IMR-90 (cell line): ENCODE results near the gene NPTN.

ENCODE experiments used
- BHLHE40 ChIP-seq: fragments of 150-350 bp; IDR thresholded peaks from 2 replicates; pipeline ENCODE4 v1.6.1; 2016; ENCODE audit warnings: mild to moderate bottlenecking, low read depth, low read length
- CEBPB ChIP-seq: IDR thresholded peaks from 2 replicates; pipeline ENCODE4 v1.6.1; 2012; ENCODE audit warnings: low read depth, low read length, improper control_type of control experiment
- CHD1 ChIP-seq: IDR thresholded peaks from 2 replicates; pipeline ENCODE4 v1.6.1; 2012; ENCODE audit warnings: low read depth, low read length, improper control_type of control experiment
- MAFK ChIP-seq: IDR thresholded peaks from 2 replicates; pipeline ENCODE4 v1.6.1; 2012; ENCODE audit warnings: low read depth, low read length, improper control_type of control experiment
- NFE2L2 ChIP-seq: fragments of 150-350 bp; IDR thresholded peaks from 2 replicates; pipeline ENCODE4 v1.6.1; 2016; ENCODE audit warnings: low read depth, mild to moderate bottlenecking, low read length
- POLR2A ChIP-seq: IDR thresholded peaks from 2 replicates; pipeline ENCODE4 v1.6.1; 2012; ENCODE audit warnings: mild to moderate bottlenecking, low read depth, low read length
- RAD21 ChIP-seq: IDR thresholded peaks from 2 replicates; pipeline ENCODE4 v1.6.1; 2012; ENCODE audit warnings: low read length, improper control_type of control experiment
- SMC3 ChIP-seq: fragments of 150-350 bp; IDR thresholded peaks from 2 replicates; pipeline ENCODE4 v1.6.1; 2016; ENCODE audit warnings: low read depth, mild to moderate bottlenecking, antibody characterized with exemption, low read length, moderate library complexity
- TF ChIP-seq, protein P1 (sequence below): conservative IDR thresholded peaks from 2 replicates; pipeline ENCODE4 v1.5.1; 2012; ENCODE audit warnings: mild to moderate bottlenecking, low read depth, low read length, improper control_type of control experiment
- TF ChIP-seq, protein P2 (sequence below): fragments of 150-350 bp; IDR thresholded peaks from 2 replicates; pipeline ENCODE4 v1.6.1; 2017; ENCODE audit warnings: mild to moderate bottlenecking, antibody characterized with exemption, low read length, low read depth

- TF ChIP-seq, protein P1, sequence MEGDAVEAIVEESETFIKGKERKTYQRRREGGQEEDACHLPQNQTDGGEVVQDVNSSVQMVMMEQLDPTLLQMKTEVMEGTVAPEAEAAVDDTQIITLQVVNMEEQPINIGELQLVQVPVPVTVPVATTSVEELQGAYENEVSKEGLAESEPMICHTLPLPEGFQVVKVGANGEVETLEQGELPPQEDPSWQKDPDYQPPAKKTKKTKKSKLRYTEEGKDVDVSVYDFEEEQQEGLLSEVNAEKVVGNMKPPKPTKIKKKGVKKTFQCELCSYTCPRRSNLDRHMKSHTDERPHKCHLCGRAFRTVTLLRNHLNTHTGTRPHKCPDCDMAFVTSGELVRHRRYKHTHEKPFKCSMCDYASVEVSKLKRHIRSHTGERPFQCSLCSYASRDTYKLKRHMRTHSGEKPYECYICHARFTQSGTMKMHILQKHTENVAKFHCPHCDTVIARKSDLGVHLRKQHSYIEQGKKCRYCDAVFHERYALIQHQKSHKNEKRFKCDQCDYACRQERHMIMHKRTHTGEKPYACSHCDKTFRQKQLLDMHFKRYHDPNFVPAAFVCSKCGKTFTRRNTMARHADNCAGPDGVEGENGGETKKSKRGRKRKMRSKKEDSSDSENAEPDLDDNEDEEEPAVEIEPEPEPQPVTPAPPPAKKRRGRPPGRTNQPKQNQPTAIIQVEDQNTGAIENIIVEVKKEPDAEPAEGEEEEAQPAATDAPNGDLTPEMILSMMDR, result no peak
- TF ChIP-seq POLR2A (no peak), MAFK (no peak), CEBPB (no peak), SMC3 (no peak), NFE2L2 (no peak), BHLHE40 (no peak), CHD1 (no peak), RAD21 (no peak)
- TF ChIP-seq, protein P2, sequence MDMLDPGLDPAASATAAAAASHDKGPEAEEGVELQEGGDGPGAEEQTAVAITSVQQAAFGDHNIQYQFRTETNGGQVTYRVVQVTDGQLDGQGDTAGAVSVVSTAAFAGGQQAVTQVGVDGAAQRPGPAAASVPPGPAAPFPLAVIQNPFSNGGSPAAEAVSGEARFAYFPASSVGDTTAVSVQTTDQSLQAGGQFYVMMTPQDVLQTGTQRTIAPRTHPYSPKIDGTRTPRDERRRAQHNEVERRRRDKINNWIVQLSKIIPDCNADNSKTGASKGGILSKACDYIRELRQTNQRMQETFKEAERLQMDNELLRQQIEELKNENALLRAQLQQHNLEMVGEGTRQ, result no peak
These were observed 11.8 kb downstream of the NPTN start for GRCh38 chr15:73621286-73621826.
